Esophagus muscularis mucosa (tissue), 4 donors: ENCODE measurements around the gene PHLDA3. TPM values are rescaled to one million over a fixed set of nuclear protein-coding genes. Genes with fewer than 3 reads are reported as not detected.
A peak's percentile ranks its signal among the peaks of the same experiment; 100 is the strongest.

ENCODE experiments used
- DNase-seq: peaks from one replicate; pipeline ENCODE4 v3.0.0-alpha.2; 2017; ENCODE audit errors: extremely low spot score
- H3K27ac ChIP-seq, 4 donors: fragments of 200-600 bp; sonication (generic); replicated peaks in 1 of 4; 1 replicate in 3 of 4; 2 replicates in 1 of 4; pipeline ENCODE4 v1.5.1; 2016 to 2019; ENCODE audit warnings: mild to moderate bottlenecking in 1 of 4
- H3K27me3 ChIP-seq, 4 donors: fragments of 200-600 bp; sonication (generic); one replicate each; pipeline versions ENCODE4 v1.5.1 to v1.6.0; 2016 to 2019
- H3K36me3 ChIP-seq, 4 donors: fragments of 200-600 bp; sonication (generic); one replicate each; pipeline ENCODE4 v1.5.1; 2016 to 2019
- H3K4me1 ChIP-seq, 4 donors: fragments of 200-600 bp; sonication (generic); one replicate each; pipeline ENCODE4 v1.5.1; 2016 to 2019
- H3K4me3 ChIP-seq, 4 donors: fragments of 200-600 bp; sonication (generic); 1 replicate in 2 of 4; 2 replicates in 2 of 4; pipeline ENCODE4 v1.5.1; 2016 to 2019; ENCODE audit warnings: mild to moderate bottlenecking in 4 of 4, moderate library complexity in 1 of 4
- H3K9me3 ChIP-seq, 4 donors: fragments of 200-600 bp; sonication (generic); 1 replicate in 3 of 4; 2 replicates in 1 of 4; pipeline ENCODE4 v1.5.1; 2016 to 2019
- EP300 ChIP-seq: sonication (generic); formaldehyde crosslinking; IDR thresholded peaks from one replicate; pipeline ENCODE4 v1.6.1; 2017; ENCODE audit warnings: antibody characterized with exemption
- POLR2A ChIP-seq: fragments of 450-650 bp; IDR thresholded peaks from one replicate; pipeline ENCODE4 v1.6.1; 2017; ENCODE audit warnings: antibody characterized with exemption, moderate library complexity, mild to moderate bottlenecking, low read depth
- POLR2AphosphoS5 ChIP-seq, 2 donors: sonication (generic); formaldehyde crosslinking; IDR thresholded peaks; one replicate each; pipeline ENCODE4 v1.6.1; 2017; ENCODE audit warnings: antibody characterized with exemption in 2 of 2
- WGBS: methylation state at CpG from one replicate; pipeline ENCODE4 v1.1.5; 2018; 5-methylcytosine and 5-hydroxymethylcytosine counted together
- intact Hi-C: fragments of 100-400 bp; cut with DNase I; formaldehyde crosslinking; loops from one replicate; pipeline ENCODE4 v1.15.1; 2023
- total RNA-seq, 4 donors: library from RNA; depleted of rRNA; stranded (reverse); fragments of >200 nt; gene quantifications; one replicate each; pipeline versions ENCODE4 v1.1.0 to v1.2.1, GENCODE V29; 2016
- TF ChIP-seq, protein P1 (sequence below), 3 experiments: fragments of 200-600 bp in 2 of 3; fragments of 450-650 bp in 1 of 3; sonication (generic) in 2 of 3; IDR thresholded peaks; one replicate each; pipeline ENCODE4 v1.5.1; 2017 to 2019; ENCODE audit warnings: antibody characterized with exemption in 3 of 3, mild to moderate bottlenecking in 2 of 3, moderate library complexity in 1 of 3

The PHLDA3 gene
- total RNA-seq, 4 donors from 2014 or later, result 63.5 to 158 (median 106) TPM

DNA sequence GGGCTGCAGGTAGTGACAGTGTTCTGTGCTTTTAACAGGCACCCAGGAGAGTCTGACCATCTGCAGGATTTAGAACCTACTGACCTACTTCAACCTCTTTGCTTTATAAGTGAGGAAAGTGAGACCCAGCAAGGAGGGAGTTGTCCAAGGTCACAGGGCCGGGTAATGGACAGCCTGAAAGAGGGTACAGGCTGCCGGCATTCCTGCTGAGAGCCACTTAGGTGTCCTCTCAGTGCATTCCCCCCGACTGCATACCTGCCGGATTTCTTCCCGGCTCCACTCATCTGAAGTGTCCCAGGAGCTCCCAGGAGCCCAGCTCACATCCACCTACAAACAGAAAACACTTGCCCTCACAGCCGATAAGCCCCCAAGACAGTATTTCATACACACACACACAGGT, 13.9 kb downstream of the PHLDA3 start:
- no peak for TF ChIP-seq EP300
- TF ChIP-seq POLR2A, result no peak
- TF ChIP-seq, protein P1, sequence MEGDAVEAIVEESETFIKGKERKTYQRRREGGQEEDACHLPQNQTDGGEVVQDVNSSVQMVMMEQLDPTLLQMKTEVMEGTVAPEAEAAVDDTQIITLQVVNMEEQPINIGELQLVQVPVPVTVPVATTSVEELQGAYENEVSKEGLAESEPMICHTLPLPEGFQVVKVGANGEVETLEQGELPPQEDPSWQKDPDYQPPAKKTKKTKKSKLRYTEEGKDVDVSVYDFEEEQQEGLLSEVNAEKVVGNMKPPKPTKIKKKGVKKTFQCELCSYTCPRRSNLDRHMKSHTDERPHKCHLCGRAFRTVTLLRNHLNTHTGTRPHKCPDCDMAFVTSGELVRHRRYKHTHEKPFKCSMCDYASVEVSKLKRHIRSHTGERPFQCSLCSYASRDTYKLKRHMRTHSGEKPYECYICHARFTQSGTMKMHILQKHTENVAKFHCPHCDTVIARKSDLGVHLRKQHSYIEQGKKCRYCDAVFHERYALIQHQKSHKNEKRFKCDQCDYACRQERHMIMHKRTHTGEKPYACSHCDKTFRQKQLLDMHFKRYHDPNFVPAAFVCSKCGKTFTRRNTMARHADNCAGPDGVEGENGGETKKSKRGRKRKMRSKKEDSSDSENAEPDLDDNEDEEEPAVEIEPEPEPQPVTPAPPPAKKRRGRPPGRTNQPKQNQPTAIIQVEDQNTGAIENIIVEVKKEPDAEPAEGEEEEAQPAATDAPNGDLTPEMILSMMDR (IDR thresholded peaks at IDR 0.05), result no peak
- no peak for TF ChIP-seq POLR2AphosphoS5 (IDR thresholded peaks at IDR 0.05)
- DNase-seq, result no peak
- Histone ChIP-seq H3K36me3 (no peaks in the 10 kb centered on the region), H3K27ac (no peak overlapping the region), H3K27me3 (no peaks in the 10 kb centered on the region), H3K4me1 (peaks cover 28 to 48% (median 40%) of the 10 kb centered on the region in 4 donors), H3K4me3 (no peak overlapping the region), H3K9me3 (no peaks in the 10 kb centered on the region)
- WGBS, result 92% methylated on average over 6 of the region's 6 CpGs
- intact Hi-C loops, result loop anchor here (10.0 kb wide), 1 partner anchor 260 kb away; no protein-coding TSS in a partner anchor

GRCh38 chr1:201454608-201455007, 14.4 kb downstream of the PHLDA3 start:
- DNase-seq, result no peak
- Histone ChIP-seq H3K27ac (no peak overlapping the region), H3K4me3 (no peak overlapping the region), H3K36me3 (no peaks in the 10 kb centered on the region), H3K27me3 (no peaks in the 10 kb centered on the region), H3K4me1 (peaks cover 33 to 48% (median 43%) of the 10 kb centered on the region in 4 donors), H3K9me3 (no peaks in the 10 kb centered on the region)
- intact Hi-C loops, result loop anchor here (10.0 kb wide), 1 partner anchor 260 kb away; no protein-coding TSS in a partner anchor
- TF ChIP-seq POLR2AphosphoS5 (IDR thresholded peaks at IDR 0.05) (no peak), POLR2A (no peak), EP300 (no peak)
- TF ChIP-seq, protein P1 (IDR thresholded peaks at IDR 0.05), result no peak
- 83% methylated on average over 4 of the region's 4 CpGs for WGBS

DNA sequence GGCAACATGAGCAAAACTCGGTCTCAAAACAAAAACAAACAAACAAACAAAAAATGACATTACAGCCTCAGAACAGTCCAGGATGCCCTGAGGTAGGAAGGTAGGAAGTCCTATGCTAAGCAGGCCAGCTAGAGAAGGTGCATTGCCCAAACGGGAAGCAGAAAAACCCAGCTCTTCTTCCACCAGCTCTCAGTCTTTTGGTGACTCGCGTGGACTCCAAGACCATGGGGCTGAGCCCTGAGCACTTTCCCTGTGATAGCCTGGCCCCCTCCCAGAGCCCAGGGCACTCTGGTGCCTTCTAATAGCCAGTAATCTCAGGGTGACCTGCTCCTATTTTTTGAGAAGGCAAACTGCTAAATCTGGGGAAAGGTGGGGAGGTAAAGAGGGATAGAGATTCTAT, 16.1 kb downstream of the PHLDA3 start:
- 93% methylated on average over 4 of the region's 4 CpGs for WGBS
- TF ChIP-seq POLR2A, result no peak
- TF ChIP-seq, protein P1 (IDR thresholded peaks at IDR 0.05), result no peak
- TF ChIP-seq POLR2AphosphoS5 (IDR thresholded peaks at IDR 0.05), result no peak
- TF ChIP-seq EP300, result no peak
- Histone ChIP-seq H3K27me3 (no peaks in the 10 kb centered on the region), H3K4me3 (no peak overlapping the region), H3K9me3 (no peaks in the 10 kb centered on the region), H3K4me1 (peaks cover 46 to 61% (median 57%) of the 10 kb centered on the region in 4 donors), H3K27ac (no peak overlapping the region), H3K36me3 (no peaks in the 10 kb centered on the region)
- intact Hi-C loops, result loop anchor here (10.0 kb wide), 1 partner anchor 262 kb away; no protein-coding TSS in a partner anchor
- no peak for DNase-seq

- WGBS, result 18% methylated on average over 10 of the region's 12 CpGs
- no peak for DNase-seq
These were observed 18.2 kb downstream of the PHLDA3 start for GRCh38 chr1:201450721-201451291.

GRCh38 chr1:201448990-201449389, 20.0 kb downstream of the PHLDA3 start:
- Histone ChIP-seq H3K36me3 (no peaks in the 10 kb centered on the region), H3K4me1 (peaks cover 32 to 41% (median 39%) of the 10 kb centered on the region in 4 donors), H3K9me3 (no peaks in the 10 kb centered on the region), H3K27me3 (no peaks in the 10 kb centered on the region), H3K4me3 (no peak overlapping the region), H3K27ac (peak overlapping the region; percentile 41 to 68 (median 53))
- 83% methylated on average over 1 of the region's 5 CpGs for WGBS
- intact Hi-C loops, result loop anchor here (1.0 kb wide), 2 partner anchors 32 to 64 kb away; no protein-coding TSS in a partner anchor
- no peak for DNase-seq
- TF ChIP-seq, protein P1 (IDR thresholded peaks at IDR 0.05), result no peak
- TF ChIP-seq POLR2AphosphoS5 (IDR thresholded peaks at IDR 0.05), result peak; percentile 43 to 48

More at GRCh38 chr1:201450721-201451291, 18.2 kb downstream of the PHLDA3 start:
- peak overlapping the region; percentile 41 to 69 (median 64) for H3K27ac ChIP-seq
- TF ChIP-seq POLR2A (no peak), POLR2AphosphoS5 (IDR thresholded peaks at IDR 0.05) (peak; percentile 40 to 55), EP300 (no peak)
- H3K4me1 ChIP-seq, result peaks cover 35 to 45% (median 43%) of the 10 kb centered on the region in 4 donors
- no peak overlapping the region for H3K4me3 ChIP-seq
- no peaks in the 10 kb centered on the region for H3K9me3 ChIP-seq
- intact Hi-C loops, result loop anchor here (10.0 kb wide), 1 partner anchor 264 kb away; no protein-coding TSS in a partner anchor
- no peaks in the 10 kb centered on the region for H3K27me3 ChIP-seq
- no peaks in the 10 kb centered on the region for H3K36me3 ChIP-seq
